Parathyroid adenoma (tissue), 2 donors: ENCODE data around the gene TSHZ1.
A peak's percentile ranks its signal among the peaks of the same experiment; 100 is the strongest.

Experiments
- H2AFZ ChIP-seq: fragments of 300-600 bp; sonication (generic); one replicate; pipeline ENCODE4 v1.7.0; 2017; ENCODE audit warnings: antibody characterized with exemption, mild to moderate bottlenecking
- H3K27ac ChIP-seq: fragments of 300-600 bp; sonication (generic); one replicate; pipeline ENCODE4 v1.7.0; 2017
- H3K27me3 ChIP-seq: fragments of 300-600 bp; sonication (generic); one replicate; pipeline ENCODE4 v1.7.0; 2017; ENCODE audit warnings: low read length; ENCODE audit not compliant: control insufficient read depth, insufficient read depth
- H3K36me3 ChIP-seq: fragments of 300-600 bp; sonication (generic); one replicate; pipeline ENCODE4 v1.7.0; 2017; ENCODE audit warnings: low read length; ENCODE audit not compliant: control insufficient read depth, insufficient read depth
- H3K4me1 ChIP-seq: fragments of 300-600 bp; sonication (generic); one replicate; pipeline ENCODE4 v1.7.0; 2017; ENCODE audit warnings: control low read depth
- H3K4me2 ChIP-seq: fragments of 300-600 bp; sonication (generic); one replicate; pipeline ENCODE4 v1.7.0; 2017; ENCODE audit warnings: low read length
- H3K4me3 ChIP-seq: fragments of 300-600 bp; sonication (generic); one replicate; pipeline ENCODE4 v1.7.0; 2017; ENCODE audit warnings: low read depth, low read length
- H3K79me2 ChIP-seq: fragments of 300-600 bp; sonication (generic); one replicate; pipeline ENCODE4 v1.7.0; 2017; ENCODE audit warnings: control low read depth
- H3K9ac ChIP-seq: fragments of 300-600 bp; sonication (generic); one replicate; pipeline ENCODE4 v1.7.0; 2017; ENCODE audit warnings: mild to moderate bottlenecking
- H3K9me3 ChIP-seq: fragments of 300-600 bp; sonication (generic); one replicate; pipeline ENCODE4 v1.7.0; 2017; ENCODE audit warnings: low read length; ENCODE audit not compliant: control insufficient read depth
- TF ChIP-seq, protein P1 (sequence below): fragments of 300-600 bp; sonication (generic); IDR thresholded peaks from one replicate; pipeline ENCODE4 v1.7.0; 2017; ENCODE audit warnings: antibody characterized with exemption, mild to moderate bottlenecking
- donor health status: primary hyperparathyroidism.

The TSHZ1 gene, protein sequence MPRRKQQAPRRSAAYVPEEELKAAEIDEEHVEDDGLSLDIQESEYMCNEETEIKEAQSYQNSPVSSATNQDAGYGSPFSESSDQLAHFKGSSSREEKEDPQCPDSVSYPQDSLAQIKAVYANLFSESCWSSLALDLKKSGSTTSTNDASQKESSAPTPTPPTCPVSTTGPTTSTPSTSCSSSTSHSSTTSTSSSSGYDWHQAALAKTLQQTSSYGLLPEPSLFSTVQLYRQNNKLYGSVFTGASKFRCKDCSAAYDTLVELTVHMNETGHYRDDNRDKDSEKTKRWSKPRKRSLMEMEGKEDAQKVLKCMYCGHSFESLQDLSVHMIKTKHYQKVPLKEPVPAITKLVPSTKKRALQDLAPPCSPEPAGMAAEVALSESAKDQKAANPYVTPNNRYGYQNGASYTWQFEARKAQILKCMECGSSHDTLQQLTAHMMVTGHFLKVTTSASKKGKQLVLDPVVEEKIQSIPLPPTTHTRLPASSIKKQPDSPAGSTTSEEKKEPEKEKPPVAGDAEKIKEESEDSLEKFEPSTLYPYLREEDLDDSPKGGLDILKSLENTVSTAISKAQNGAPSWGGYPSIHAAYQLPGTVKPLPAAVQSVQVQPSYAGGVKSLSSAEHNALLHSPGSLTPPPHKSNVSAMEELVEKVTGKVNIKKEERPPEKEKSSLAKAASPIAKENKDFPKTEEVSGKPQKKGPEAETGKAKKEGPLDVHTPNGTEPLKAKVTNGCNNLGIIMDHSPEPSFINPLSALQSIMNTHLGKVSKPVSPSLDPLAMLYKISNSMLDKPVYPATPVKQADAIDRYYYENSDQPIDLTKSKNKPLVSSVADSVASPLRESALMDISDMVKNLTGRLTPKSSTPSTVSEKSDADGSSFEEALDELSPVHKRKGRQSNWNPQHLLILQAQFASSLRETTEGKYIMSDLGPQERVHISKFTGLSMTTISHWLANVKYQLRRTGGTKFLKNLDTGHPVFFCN (N-terminal part only)

DNA sequence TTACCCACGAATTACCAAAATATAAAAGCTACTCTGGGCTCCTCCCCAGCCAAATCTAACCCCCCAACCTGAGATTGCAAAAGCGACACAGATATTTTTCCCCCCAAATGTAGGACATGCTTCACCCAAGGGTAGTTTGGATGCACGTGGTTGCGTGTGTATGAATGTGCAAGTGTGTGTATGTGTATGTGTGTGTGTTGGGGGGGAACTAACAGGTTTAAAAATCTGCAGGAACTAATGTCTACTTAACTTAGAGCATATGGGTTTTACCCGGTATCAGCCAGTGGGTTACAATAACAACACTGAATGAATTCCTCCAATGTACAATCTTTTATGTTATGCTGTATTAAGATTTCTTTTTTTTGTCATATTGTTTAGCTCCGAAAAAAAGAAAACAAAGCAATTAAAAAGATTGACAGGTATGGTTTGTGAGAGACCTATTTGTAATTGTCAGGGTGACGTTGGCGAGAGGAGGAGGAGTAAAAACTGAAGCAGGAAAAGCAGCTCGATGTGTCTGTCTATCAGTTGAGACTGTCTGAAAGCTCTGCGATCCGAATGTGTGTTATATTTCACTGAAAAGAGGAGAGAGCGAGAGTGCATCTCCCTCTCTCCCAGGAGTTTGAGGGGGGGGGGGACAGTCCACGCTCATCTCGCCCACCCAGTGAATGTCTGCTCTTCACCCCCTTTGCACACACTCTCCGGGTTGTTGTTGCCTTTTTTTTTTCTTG is at the start of gene TSHZ1:
Gene TSHZ1, plus strand, starts transcription at position 524 of the 728 bp plus-strand sequence. CDS start 1,080 bp downstream, outside the sequence.
- Histone ChIP-seq H3K4me1 (peaks cover 5% of the 10 kb centered on the region), H3K9ac (peak within 1 kb of the TSS; percentile 59), H3K27ac (peak within 1 kb of the TSS; percentile 93), H3K4me2 (peak within 1 kb of the TSS; percentile 77), H3K4me3 (peak within 1 kb of the TSS; percentile 65), H3K36me3 (no peaks in the 10 kb centered on the region), H3K27me3 (no peaks in the 10 kb centered on the region), H3K9me3 (no peaks in the 10 kb centered on the region), H2AFZ (peak within 1 kb of the TSS; percentile 93), H3K79me2 (peaks cover 22% of the 10 kb centered on the region)
- TF ChIP-seq, protein P1, sequence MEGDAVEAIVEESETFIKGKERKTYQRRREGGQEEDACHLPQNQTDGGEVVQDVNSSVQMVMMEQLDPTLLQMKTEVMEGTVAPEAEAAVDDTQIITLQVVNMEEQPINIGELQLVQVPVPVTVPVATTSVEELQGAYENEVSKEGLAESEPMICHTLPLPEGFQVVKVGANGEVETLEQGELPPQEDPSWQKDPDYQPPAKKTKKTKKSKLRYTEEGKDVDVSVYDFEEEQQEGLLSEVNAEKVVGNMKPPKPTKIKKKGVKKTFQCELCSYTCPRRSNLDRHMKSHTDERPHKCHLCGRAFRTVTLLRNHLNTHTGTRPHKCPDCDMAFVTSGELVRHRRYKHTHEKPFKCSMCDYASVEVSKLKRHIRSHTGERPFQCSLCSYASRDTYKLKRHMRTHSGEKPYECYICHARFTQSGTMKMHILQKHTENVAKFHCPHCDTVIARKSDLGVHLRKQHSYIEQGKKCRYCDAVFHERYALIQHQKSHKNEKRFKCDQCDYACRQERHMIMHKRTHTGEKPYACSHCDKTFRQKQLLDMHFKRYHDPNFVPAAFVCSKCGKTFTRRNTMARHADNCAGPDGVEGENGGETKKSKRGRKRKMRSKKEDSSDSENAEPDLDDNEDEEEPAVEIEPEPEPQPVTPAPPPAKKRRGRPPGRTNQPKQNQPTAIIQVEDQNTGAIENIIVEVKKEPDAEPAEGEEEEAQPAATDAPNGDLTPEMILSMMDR: no peak

DNA sequence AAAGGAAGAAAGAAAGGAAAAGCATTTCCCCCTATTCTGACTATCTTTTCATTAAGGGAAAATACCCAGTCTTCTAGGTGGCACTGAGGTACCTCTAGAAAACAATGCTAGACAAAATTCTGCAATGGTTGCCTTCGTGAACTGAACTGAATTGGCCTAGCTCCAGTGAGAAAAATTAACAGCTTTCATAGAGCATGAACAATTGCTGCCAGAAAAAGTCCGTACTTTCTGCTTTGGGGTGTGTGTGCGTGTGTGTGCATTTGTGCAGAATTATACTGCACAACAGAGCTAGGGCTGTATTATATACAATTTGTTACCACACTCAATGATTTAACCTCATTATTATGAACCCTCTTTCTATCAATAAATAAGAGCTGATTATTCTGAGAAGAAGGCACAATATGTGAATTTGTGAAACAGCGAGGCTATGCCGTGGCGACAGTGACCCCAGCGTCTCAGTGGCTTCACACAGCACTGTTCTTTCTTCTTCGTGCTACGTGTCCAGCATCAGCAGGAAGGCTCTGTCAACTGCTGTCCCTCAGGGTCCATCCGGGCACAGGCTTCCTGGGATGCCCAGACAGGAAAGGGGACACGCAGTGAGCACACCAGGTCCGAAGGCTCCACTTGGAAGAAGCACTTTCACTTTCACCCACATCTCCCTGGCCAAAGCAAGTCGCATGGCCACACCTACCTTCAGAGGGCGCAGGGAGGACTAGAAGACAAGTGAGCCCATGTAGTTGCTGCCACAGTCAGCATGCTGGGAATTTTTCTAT is 49.2 kb upstream of the TSHZ1 start:
- TF ChIP-seq, protein P1: no peak
- no peak overlapping the region for H3K9ac ChIP-seq
- H3K4me3 ChIP-seq: peak overlapping the region; percentile 23
- no peak overlapping the region for H3K4me2 ChIP-seq
- H2AFZ ChIP-seq: peak overlapping the region; percentile 25
- H3K79me2 ChIP-seq: no peaks in the 10 kb centered on the region
- no peaks in the 10 kb centered on the region for H3K36me3 ChIP-seq
- H3K4me1 ChIP-seq: no peaks in the 10 kb centered on the region
- no peak overlapping the region for H3K27ac ChIP-seq
- H3K9me3 ChIP-seq: no peaks in the 10 kb centered on the region
- H3K27me3 ChIP-seq: no peaks in the 10 kb centered on the region

DNA sequence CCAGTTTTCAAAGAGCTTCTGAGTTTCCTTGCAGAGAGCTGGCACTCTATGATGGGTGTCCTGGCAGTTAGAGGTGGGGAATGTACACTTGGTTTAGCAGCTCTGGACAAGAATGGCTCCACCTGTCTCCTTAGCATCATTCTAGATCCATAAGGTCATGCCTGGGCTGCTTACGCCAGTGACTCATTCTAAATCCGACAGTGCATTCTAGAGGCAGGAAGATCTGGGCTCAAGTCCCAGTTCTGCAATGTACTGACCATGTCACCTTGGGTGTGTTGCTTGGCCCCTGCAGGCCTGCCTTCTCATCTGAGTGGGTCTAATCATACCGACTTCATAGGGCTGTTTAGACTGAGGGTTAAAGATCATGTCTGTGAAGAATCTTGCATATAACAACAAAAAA is 48.1 kb upstream of the TSHZ1 start:
- H3K4me3 ChIP-seq: no peak overlapping the region
- no peaks in the 10 kb centered on the region for H3K36me3 ChIP-seq
- no peak overlapping the region for H3K27ac ChIP-seq
- no peaks in the 10 kb centered on the region for H3K27me3 ChIP-seq
- H3K4me2 ChIP-seq: no peak overlapping the region
- H3K4me1 ChIP-seq: no peaks in the 10 kb centered on the region
- no peak overlapping the region for H3K9ac ChIP-seq
- H2AFZ ChIP-seq: no peak overlapping the region
- H3K79me2 ChIP-seq: no peaks in the 10 kb centered on the region
- H3K9me3 ChIP-seq: no peaks in the 10 kb centered on the region
- TF ChIP-seq, protein P1: no peak

DNA sequence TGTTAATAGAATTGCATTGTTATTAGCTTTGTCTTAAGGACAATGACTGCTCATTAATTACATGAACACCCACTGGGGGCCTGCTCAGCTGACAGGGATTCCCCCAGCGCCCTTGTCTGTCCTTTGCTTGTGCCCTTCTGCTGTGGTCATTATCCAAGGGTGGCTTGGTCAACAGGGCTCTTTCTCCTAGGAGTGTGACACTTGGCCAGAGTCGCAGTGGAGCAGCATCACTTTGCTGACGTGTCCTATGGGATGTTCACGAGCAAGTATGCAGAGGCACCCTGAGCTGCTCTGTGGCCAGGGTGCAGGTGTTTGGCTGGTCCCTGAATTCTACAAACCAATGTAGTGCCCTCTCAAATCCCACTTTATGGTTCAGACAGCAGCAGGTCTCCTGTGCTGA is 47.6 kb upstream of the TSHZ1 start:
- H3K36me3 ChIP-seq: no peaks in the 10 kb centered on the region
- no peak overlapping the region for H3K4me2 ChIP-seq
- H3K27me3 ChIP-seq: no peaks in the 10 kb centered on the region
- H3K9ac ChIP-seq: no peak overlapping the region
- no peaks in the 10 kb centered on the region for H3K4me1 ChIP-seq
- no peaks in the 10 kb centered on the region for H3K79me2 ChIP-seq
- no peak overlapping the region for H2AFZ ChIP-seq
- TF ChIP-seq, protein P1: no peak
- no peak overlapping the region for H3K4me3 ChIP-seq
- H3K27ac ChIP-seq: no peak overlapping the region
- no peaks in the 10 kb centered on the region for H3K9me3 ChIP-seq
